Colonic mucosa (tissue), 4 donors: ENCODE results near the gene SORCS1. TPM values are rescaled to one million over a fixed set of nuclear protein-coding genes. Genes with fewer than 3 reads are reported as not detected.

Source experiments
- DNase-seq: peaks from one replicate; pipeline ENCODE4 v3.0.0-alpha.2; 2020
- H3K27ac ChIP-seq: fragments of 200-600 bp; one replicate; pipeline ENCODE4 v1.8.0; 2021
- H3K27me3 ChIP-seq: fragments of 200-600 bp; one replicate; pipeline ENCODE4 v1.8.0; 2021
- H3K36me3 ChIP-seq: fragments of 200-600 bp; one replicate; pipeline ENCODE4 v1.8.0; 2021
- H3K4me1 ChIP-seq: fragments of 200-600 bp; one replicate; pipeline ENCODE4 v1.8.0; 2021; ENCODE audit warnings: mild to moderate bottlenecking
- H3K4me3 ChIP-seq: fragments of 200-600 bp; one replicate; pipeline ENCODE4 v1.8.0; 2021
- H3K9ac ChIP-seq, 2 donors: one replicate each; pipeline ENCODE4 v1.7.0; 2013; ENCODE audit warnings: control low read depth in 2 of 2, low read depth in 2 of 2, low read length in 2 of 2
- H3K9me3 ChIP-seq: fragments of 200-600 bp; one replicate; pipeline ENCODE4 v1.8.0; 2021
- CTCF ChIP-seq: fragments of 200-600 bp; IDR thresholded peaks from one replicate; pipeline ENCODE4 v1.8.0; 2022; ENCODE audit warnings: antibody characterized with exemption, mild to moderate bottlenecking
- intact Hi-C: fragments of 100-400 bp; cut with DNase I; formaldehyde crosslinking; loops from one replicate; pipeline ENCODE4 v1.14.1; 2022
- total RNA-seq, 2 donors: library from RNA; stranded (reverse); fragmentation: NEBNext Ultra II Directional in 1 of 2; extraction: Animal tissue kit (Norgen Biotek cat#: 25700) in 1 of 2; gene quantifications; one replicate each; pipeline ENCODE4 v1.2.1, GENCODE V29; 2021
- donor health status: healthy.
- donor health status: DM: no; HTN: no; CAD: no.
- donor health status: DM: no; HTN: no; CAD: no.

Gene SORCS1
- total RNA-seq, 2 donors from 2014 or later: 0.40 to 1.6 TPM

GRCh38 chr10:106560925-106561640 lies 603.4 kb downstream of the SORCS1 start:
- no peaks in the 10 kb centered on the region for H3K9me3 ChIP-seq
- intact Hi-C loops: no loop called here
- no peak for DNase-seq
- TF ChIP-seq CTCF: no peak
- no peak overlapping the region for H3K9ac ChIP-seq
- no peaks in the 10 kb centered on the region for H3K27me3 ChIP-seq
- H3K4me1 ChIP-seq: no peaks in the 10 kb centered on the region
- no peak overlapping the region for H3K27ac ChIP-seq
- no peak overlapping the region for H3K4me3 ChIP-seq
- no peaks in the 10 kb centered on the region for H3K36me3 ChIP-seq

- TF ChIP-seq CTCF: no peak
- Histone ChIP-seq H3K4me1 (no peaks in the 10 kb centered on the region), H3K36me3 (no peaks in the 10 kb centered on the region), H3K27me3 (no peaks in the 10 kb centered on the region), H3K4me3 (no peak overlapping the region), H3K9me3 (no peaks in the 10 kb centered on the region), H3K27ac (no peak overlapping the region), H3K9ac (no peak overlapping the region)
- intact Hi-C loops: no loop called here
- no peak for DNase-seq
These were observed 605.1 kb downstream of the SORCS1 start for GRCh38 chr10:106559442-106559841.

- Histone ChIP-seq H3K27ac (no peak overlapping the region), H3K9ac (no peak overlapping the region), H3K27me3 (no peaks in the 10 kb centered on the region), H3K9me3 (no peaks in the 10 kb centered on the region), H3K4me1 (no peaks in the 10 kb centered on the region), H3K36me3 (no peaks in the 10 kb centered on the region), H3K4me3 (no peak overlapping the region)
- intact Hi-C loops: no loop called here
- DNase-seq: no peak
- TF ChIP-seq CTCF: no peak
These were observed 606.4 kb downstream of the SORCS1 start for GRCh38 chr10:106557951-106558733.

GRCh38 chr10:106557053-106557452 lies 607.5 kb downstream of the SORCS1 start:
- Histone ChIP-seq H3K9me3 (no peaks in the 10 kb centered on the region), H3K27ac (no peak overlapping the region), H3K27me3 (no peaks in the 10 kb centered on the region), H3K9ac (no peak overlapping the region), H3K36me3 (no peaks in the 10 kb centered on the region), H3K4me1 (no peaks in the 10 kb centered on the region), H3K4me3 (no peak overlapping the region)
- intact Hi-C loops: no loop called here
- no peak for DNase-seq
- TF ChIP-seq CTCF: no peak

- Histone ChIP-seq H3K9ac (no peak overlapping the region), H3K4me1 (no peaks in the 10 kb centered on the region), H3K9me3 (no peaks in the 10 kb centered on the region), H3K27me3 (no peaks in the 10 kb centered on the region), H3K36me3 (no peaks in the 10 kb centered on the region), H3K4me3 (no peak overlapping the region), H3K27ac (no peak overlapping the region)
- no peak for DNase-seq
- TF ChIP-seq CTCF: no peak
- intact Hi-C loops: no loop called here
These were observed 608.9 kb downstream of the SORCS1 start for GRCh38 chr10:106555599-106555998.
